Vagina (tissue), 2 donors: ENCODE data around the gene ISG20L2. TPM values are rescaled to one million over a fixed set of nuclear protein-coding genes. Genes with fewer than 3 reads are reported as not detected.

Experiments
- DNase-seq, 2 donors: peaks; one replicate each; pipeline ENCODE4 v3.0.0-alpha.2; 2017; ENCODE audit errors: extremely low spot score in 2 of 2
- H3K27ac ChIP-seq: fragments of 200-600 bp; sonication (generic); one replicate; pipeline ENCODE4 v1.5.1; 2019
- H3K27me3 ChIP-seq: fragments of 200-600 bp; sonication (generic); one replicate; pipeline ENCODE4 v1.5.1; 2019
- H3K36me3 ChIP-seq, 2 donors: fragments of 200-600 bp; sonication (generic); one replicate each; pipeline ENCODE4 v1.5.1; 2017 to 2019
- H3K4me1 ChIP-seq: fragments of 200-600 bp; sonication (generic); one replicate; pipeline ENCODE4 v1.5.1; 2019
- H3K4me3 ChIP-seq, 2 donors: fragments of 200-600 bp; sonication (generic); 1 replicate in 1 of 2; 2 replicates in 1 of 2; pipeline ENCODE4 v1.5.1; 2016 to 2019
- H3K9me3 ChIP-seq: fragments of 200-600 bp; sonication (generic); one replicate; pipeline ENCODE4 v1.5.1; 2019
- POLR2A ChIP-seq, 2 donors: fragments of 450-650 bp; IDR thresholded peaks; one replicate each; pipeline ENCODE4 v1.6.1; 2017; ENCODE audit warnings: antibody characterized with exemption in 2 of 2, mild to moderate bottlenecking in 2 of 2, moderate library complexity in 2 of 2
- POLR2AphosphoS5 ChIP-seq, 2 donors: sonication (generic); formaldehyde crosslinking; IDR thresholded peaks; one replicate each; pipeline ENCODE4 v1.9.0; 2017; ENCODE audit warnings: antibody characterized with exemption in 2 of 2, mild to moderate bottlenecking in 2 of 2, low read depth in 1 of 2; ENCODE audit not compliant: insufficient read depth in 1 of 2
- intact Hi-C: fragments of 100-400 bp; cut with DNase I; formaldehyde crosslinking; loops from one replicate; pipeline ENCODE4 v1.15.1; 2023
- total RNA-seq: library from RNA; depleted of rRNA; stranded (reverse); fragments of >200 nt; gene quantifications from one replicate; pipeline ENCODE4 v1.2.3, GENCODE V29; 2016
- TF ChIP-seq, protein P1 (sequence below), 3 experiments: fragments of 450-650 bp in 2 of 3; fragments of 200-600 bp in 1 of 3; sonication (generic) in 1 of 3; IDR thresholded peaks; one replicate each; pipeline ENCODE4 v1.5.1; 2017 to 2019; ENCODE audit warnings: antibody characterized with exemption in 3 of 3, mild to moderate bottlenecking in 2 of 3, moderate library complexity in 2 of 3

ISG20L2 gene
- total RNA-seq, 1 donor from 2014 or later = 12.8 TPM

DNA sequence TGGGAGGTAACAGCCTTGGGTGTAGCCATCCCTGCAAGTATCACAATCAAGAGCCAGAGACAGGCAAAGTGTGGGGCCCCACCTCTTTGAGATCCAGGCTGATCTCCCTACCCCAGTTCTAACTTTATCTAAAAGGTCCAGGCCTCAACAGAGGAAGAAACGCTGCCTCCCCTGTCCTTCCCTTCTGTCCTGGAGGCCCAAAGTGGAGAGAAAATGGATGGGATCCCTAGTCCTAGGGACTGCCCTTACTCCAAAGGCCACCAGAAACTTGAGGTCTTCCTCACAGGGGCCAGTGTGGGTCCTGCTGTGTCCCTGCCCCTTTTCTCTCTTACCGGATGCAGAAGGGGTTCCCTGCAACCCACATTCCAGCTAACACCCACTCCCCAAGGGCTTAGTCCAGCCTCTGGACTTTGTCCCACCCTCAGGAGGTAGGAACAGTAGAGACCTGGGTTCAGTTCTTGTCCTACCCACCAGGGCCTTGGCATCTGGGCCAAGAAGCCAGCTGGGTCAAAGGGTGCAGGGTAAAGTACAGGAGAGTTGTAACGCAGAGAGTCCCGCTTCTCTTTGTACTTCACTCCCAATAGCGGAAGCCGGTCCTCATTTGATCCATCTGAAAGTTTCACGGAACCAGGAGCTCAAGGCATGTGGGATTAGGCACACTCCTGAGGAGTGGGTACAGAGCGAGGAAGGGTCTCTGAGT is 21.0 kb upstream of the ISG20L2 start:
- Histone ChIP-seq H3K36me3 (peaks cover 0 to 5% of the 10 kb centered on the region in 2 donors), H3K27me3 (no peaks in the 10 kb centered on the region), H3K27ac (peak overlapping the region; percentile 99), H3K9me3 (no peaks in the 10 kb centered on the region), H3K4me3 (peak overlapping the region; percentile 96 to 97), H3K4me1 (peaks cover 72% of the 10 kb centered on the region)
- TF ChIP-seq POLR2A (IDR thresholded peaks at IDR 0.05) (no peak), POLR2AphosphoS5 (IDR thresholded peaks at IDR 0.05; ENCODE audit: insufficient read depth in 1 of 2, low read depth in 1 of 2) (no peak)
- TF ChIP-seq, protein P1, sequence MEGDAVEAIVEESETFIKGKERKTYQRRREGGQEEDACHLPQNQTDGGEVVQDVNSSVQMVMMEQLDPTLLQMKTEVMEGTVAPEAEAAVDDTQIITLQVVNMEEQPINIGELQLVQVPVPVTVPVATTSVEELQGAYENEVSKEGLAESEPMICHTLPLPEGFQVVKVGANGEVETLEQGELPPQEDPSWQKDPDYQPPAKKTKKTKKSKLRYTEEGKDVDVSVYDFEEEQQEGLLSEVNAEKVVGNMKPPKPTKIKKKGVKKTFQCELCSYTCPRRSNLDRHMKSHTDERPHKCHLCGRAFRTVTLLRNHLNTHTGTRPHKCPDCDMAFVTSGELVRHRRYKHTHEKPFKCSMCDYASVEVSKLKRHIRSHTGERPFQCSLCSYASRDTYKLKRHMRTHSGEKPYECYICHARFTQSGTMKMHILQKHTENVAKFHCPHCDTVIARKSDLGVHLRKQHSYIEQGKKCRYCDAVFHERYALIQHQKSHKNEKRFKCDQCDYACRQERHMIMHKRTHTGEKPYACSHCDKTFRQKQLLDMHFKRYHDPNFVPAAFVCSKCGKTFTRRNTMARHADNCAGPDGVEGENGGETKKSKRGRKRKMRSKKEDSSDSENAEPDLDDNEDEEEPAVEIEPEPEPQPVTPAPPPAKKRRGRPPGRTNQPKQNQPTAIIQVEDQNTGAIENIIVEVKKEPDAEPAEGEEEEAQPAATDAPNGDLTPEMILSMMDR (IDR thresholded peaks at IDR 0.05) = no peak
- peak in 1 of 2 donors; percentile 87 for DNase-seq
- intact Hi-C loops = no loop called here

DNA sequence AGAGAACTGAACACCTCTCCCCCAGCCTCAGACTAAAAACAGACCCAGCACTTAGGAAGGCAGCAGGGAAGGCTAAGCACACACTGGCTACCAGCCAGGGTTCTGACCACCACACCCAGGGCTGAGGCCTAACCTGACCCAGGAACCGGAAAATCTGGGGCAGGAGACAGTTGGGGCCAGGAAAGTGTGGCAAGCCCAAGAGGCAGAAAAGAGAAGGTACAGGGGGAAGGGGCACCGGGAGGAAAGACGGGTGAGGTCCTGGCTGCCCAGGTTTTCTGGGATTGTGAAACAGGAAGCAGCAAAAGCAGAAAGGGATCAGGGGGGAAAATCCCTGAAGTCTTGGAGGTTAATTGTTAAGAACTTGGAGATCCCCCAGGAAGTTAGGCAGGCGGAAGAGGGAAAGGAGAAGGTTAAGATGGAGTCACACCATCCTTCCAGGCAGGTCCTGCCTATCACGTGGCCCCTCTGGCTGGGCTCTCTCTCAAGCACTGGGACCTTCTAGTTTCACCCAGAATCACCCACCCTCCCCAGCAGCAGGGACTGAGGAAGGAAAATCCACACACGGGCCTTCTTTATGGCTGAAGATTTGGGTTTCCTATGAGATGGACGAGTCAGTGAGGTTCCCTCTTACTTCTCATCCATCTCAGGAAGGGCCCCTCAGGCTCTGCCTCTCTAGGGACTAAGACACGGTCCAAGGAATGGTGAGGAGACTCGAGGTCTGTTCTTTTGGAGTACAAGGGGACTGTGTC is 20.3 kb upstream of the ISG20L2 start:
- Histone ChIP-seq H3K36me3 (peaks cover 0 to 12% of the 10 kb centered on the region in 2 donors), H3K27ac (peak overlapping the region; percentile 99), H3K4me3 (peak overlapping the region; percentile 96 to 97), H3K9me3 (no peaks in the 10 kb centered on the region), H3K27me3 (no peaks in the 10 kb centered on the region), H3K4me1 (peaks cover 72% of the 10 kb centered on the region)
- intact Hi-C loops = no loop called here
- DNase-seq = peak; percentile 89 to 94
- peak; percentile 50 to 66 for TF ChIP-seq POLR2AphosphoS5 (IDR thresholded peaks at IDR 0.05; ENCODE audit: insufficient read depth in 1 of 2, low read depth in 1 of 2)
- TF ChIP-seq, protein P1 (IDR thresholded peaks at IDR 0.05) = no peak

DNA sequence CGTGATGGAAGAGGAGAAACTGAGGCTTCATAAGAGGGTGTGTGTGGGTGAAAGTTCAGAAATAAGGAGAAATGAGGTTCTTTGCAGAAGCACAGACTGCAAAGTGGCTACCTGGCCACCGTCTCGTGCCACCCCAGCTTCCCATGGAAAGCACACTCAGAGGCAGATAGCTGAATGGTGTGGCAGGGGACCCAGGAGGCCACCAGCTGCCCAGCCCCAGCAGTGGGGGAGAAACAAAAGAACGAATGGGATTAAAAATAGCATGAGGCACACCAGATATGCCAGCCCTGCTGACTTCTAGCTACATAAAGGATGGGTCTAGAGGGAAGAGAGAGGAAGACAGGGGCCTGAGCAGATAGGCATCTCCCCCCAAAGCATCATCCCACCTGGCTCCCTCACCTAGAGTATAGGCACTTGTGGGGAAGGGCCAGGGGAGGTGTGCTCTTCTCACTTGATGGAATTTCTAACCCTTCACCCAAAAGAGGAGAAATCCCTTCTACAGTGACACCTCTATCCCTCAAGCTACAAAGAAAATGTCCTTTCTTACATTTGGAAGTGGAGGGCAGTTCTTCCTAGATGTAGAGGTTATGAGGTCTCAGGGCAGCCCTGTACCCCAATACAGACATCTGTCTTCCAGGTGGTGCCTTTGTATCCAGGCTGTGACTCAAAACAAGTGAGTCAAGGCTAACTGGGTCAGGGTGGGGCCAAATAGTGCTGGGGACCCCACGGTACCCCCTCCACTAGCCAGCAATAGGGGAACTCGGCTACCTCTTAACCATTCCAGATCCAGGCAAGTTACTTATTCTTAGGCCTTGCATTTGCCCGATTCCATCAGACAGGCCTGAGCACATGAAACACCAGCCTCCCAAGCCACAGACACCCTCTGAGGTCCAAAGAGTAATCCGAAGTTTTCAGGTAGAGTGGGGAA is 19.4 kb upstream of the ISG20L2 start:
- peaks cover 0 to 20% of the 10 kb centered on the region in 2 donors for H3K36me3 ChIP-seq
- peaks cover 65% of the 10 kb centered on the region for H3K4me1 ChIP-seq
- no peaks in the 10 kb centered on the region for H3K27me3 ChIP-seq
- TF ChIP-seq POLR2A (IDR thresholded peaks at IDR 0.05) = no peak
- TF ChIP-seq, protein P1 (IDR thresholded peaks at IDR 0.05) = no peak
- TF ChIP-seq POLR2AphosphoS5 (IDR thresholded peaks at IDR 0.05; ENCODE audit: insufficient read depth in 1 of 2, low read depth in 1 of 2) = no peak
- peak in 1 of 2 donors; percentile 87 for DNase-seq
- peak overlapping the region; percentile 99 for H3K27ac ChIP-seq
- intact Hi-C loops = no loop called here
- H3K4me3 ChIP-seq = peak overlapping the region; percentile 96 to 97
- H3K9me3 ChIP-seq = no peaks in the 10 kb centered on the region

DNA sequence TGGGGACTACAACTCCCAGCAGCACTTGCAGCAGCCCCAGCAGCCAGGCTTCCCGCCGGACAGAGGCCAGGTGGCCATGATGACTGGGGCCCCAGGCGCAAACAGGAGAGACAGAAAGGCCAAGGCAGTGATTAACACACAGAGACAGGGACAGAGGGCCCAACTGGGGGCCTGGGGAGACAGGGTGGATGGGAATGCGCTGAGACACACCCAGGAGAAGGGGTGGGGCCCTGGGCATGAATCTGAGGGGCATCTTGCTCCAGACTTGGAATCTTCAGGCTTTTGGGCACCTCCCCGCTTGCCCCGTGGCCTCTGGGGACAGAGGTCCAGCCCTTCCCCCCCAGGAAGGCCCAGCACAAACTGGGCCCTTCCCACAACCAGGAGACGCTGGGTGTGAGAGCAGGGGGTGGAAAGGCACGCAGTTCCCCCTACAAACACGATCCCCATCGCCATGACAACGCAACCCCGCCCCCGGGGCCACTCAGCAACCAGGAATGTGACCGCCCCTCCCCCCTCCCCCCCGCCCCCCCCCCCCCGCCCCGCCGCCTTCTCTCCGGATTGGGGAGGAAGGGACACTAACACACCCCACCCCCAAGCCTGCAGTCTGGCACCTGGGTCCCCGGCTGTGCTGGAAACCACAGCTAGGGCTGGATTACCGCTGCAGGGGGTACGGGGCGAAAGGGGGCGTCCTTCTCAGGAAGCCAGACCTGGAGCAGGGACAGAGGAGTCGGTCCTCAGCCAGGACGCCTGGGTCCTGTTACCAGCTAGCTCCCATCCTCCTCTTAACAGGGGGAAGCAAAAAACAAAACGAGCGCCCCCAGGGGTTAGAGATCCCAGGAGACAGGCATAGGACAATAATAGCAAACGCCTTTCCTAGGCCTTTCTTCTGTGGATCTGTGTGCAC is 18.4 kb upstream of the ISG20L2 start:
- peak; percentile 95 to 97 for DNase-seq
- no peaks in the 10 kb centered on the region for H3K9me3 ChIP-seq
- intact Hi-C loops = no loop called here
- TF ChIP-seq POLR2AphosphoS5 (IDR thresholded peaks at IDR 0.05; ENCODE audit: insufficient read depth in 1 of 2, low read depth in 1 of 2) (peak; percentile 21 to 91), POLR2A (IDR thresholded peaks at IDR 0.05) (peak in 1 of 2 donors; percentile 61)
- TF ChIP-seq, protein P1 (IDR thresholded peaks at IDR 0.05) = no peak
- H3K4me3 ChIP-seq = peak overlapping the region; percentile 96 to 97
- peaks cover 56% of the 10 kb centered on the region for H3K4me1 ChIP-seq
- no peaks in the 10 kb centered on the region for H3K27me3 ChIP-seq
- H3K27ac ChIP-seq = peak overlapping the region; percentile 99
- H3K36me3 ChIP-seq = peaks cover 0 to 31% of the 10 kb centered on the region in 2 donors
